Hindlimb muscle (tissue), 1 donor: ENCODE measurements around the gene EPS8L2. TPM values are rescaled to one million over a fixed set of nuclear protein-coding genes. Genes with fewer than 3 reads are reported as not detected.

Experiments used
- DNase-seq: peaks from one replicate; pipeline ENCODE4 v3.0.0-alpha.2; 2013
- polyA plus RNA-seq: library from polyadenylated mRNA; unstranded; fragments of 120-200 nt; gene quantifications from one replicate; pipeline ENCODE4 v1.2.1, GENCODE V29; 2013; ENCODE audit not compliant: insufficient read length

Gene EPS8L2
- polyA plus RNA-seq = 3.7 TPM

- DNase-seq = no peak
Observed at GRCh38 chr11:705646-706438, at the start of gene EPS8L2. EPS8L2 (plus strand) TSS chr11:706231; CDS start chr11:709408, 3,177 bp downstream.

- no peak for DNase-seq
Observed at GRCh38 chr11:656426-656825, 49.6 kb upstream of the EPS8L2 start.

- no peak for DNase-seq
Observed at GRCh38 chr11:656866-657265, 49.2 kb upstream of the EPS8L2 start.

- DNase-seq = no peak
Observed at GRCh38 chr11:657691-658126, 48.3 kb upstream of the EPS8L2 start.

GRCh38 chr11:659532-660085 is 46.4 kb upstream of the EPS8L2 start:
- no peak for DNase-seq

- no peak for DNase-seq
Observed at GRCh38 chr11:660281-660680, 45.8 kb upstream of the EPS8L2 start.

- DNase-seq = no peak
Observed at GRCh38 chr11:660681-661444, 45.2 kb upstream of the EPS8L2 start.

DNA sequence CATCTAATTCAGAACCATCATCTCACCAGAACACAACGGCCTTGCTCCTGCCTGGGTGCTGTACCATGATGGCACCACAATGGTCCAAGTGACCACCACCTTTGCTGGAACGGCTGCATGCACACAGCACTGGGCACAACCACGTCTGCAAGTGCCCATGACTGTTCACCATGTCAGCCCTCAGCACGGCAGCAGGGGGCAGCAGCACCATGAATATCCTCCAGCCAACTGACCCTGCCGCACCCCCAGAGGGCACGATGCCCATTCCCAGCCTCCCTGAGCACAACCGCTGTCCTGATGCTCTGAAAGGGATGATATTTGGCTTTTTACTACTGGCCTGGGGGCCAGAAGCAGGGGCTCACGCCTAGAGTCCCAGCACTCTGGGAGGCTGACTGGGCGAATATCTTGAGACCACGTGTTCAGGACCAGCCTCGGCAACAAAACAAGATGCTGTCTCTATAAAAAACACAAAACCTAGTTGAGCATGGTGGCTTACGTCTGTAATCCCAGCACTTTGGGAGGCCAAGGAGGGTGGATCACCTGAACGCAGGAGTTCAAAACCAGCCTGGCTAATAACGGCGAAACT is 43.2 kb upstream of the EPS8L2 start:
- DNase-seq = no peak

- DNase-seq = peak; percentile 34
Observed at GRCh38 chr11:665062-665703, 40.8 kb upstream of the EPS8L2 start.

DNA sequence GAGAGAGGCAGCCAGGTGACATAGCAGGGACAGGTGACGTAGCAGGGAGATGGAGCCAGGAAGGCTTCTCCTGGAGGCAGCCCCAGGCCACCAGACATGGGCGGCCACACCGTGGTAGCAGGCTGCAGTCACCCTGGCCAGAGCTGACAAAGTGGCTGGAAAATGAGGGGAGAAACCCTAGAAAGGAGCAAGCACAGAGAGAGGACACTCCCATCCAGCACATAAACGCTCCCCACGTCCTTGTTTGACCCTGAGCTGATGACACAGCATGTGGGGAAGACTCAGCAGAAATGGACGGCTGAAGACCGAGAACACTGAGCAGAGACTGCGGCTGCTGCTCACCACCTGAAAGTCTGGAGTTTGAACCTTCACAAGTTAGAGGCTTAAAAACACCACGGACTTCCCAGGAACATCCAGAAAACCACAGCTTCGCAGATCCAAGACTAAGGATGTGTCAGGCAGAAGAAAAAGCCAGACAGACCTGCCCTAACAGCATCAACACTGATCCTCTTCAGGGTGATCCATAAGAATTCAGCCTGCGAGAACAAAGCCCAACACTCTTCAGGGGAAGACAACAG is 40.2 kb upstream of the EPS8L2 start:
- no peak for DNase-seq

- no peak for DNase-seq
Observed at GRCh38 chr11:673866-674265, 32.2 kb upstream of the EPS8L2 start.

GRCh38 chr11:674406-674805 is 31.6 kb upstream of the EPS8L2 start:
- no peak for DNase-seq

- DNase-seq = no peak
Observed at GRCh38 chr11:678297-678696, 27.7 kb upstream of the EPS8L2 start.

GRCh38 chr11:679271-680207 is 26.5 kb upstream of the EPS8L2 start:
- no peak for DNase-seq

GRCh38 chr11:680476-680875 is 25.6 kb upstream of the EPS8L2 start:
- no peak for DNase-seq

DNA sequence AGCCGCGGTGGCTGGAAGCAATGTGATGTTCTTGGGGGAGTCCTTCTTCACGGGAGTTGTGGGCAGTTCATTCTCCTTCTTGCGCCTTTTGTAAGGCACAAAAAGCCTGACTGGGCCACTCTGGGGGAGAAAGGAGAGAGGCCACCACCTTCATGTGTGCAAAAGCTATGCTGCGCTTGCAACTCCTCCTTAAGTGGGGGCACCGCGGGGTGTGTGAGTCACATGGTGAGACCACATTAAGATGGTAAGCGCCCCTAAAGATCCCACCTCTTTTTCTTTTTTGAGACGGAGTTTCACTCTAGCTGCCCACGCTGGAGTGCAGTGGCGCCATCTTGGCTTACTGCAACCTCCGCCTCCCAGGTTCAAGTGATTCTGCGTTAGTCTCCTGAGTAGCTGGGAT is 25.1 kb upstream of the EPS8L2 start:
- no peak for DNase-seq

- DNase-seq = no peak
Observed at GRCh38 chr11:686451-687243, 19.4 kb upstream of the EPS8L2 start.

DNA sequence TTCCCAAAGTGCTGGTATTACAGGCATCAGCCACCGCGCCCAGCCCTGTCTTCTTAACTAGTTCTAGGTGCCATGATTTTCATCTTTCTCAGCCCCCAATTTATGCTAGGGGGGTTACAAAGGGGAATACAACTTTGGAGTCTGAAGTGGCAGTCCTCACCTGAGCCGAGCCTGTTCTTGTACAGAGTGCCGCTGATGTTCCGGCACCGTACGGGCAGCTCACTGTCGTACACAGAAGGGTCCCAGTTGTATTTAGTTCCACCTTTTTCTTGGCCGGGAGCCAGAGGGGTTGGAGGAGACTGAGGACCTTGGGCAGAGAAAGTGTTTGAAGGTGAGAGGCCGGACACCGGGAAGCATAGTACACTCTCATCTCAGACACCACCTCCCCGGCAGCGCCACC is 18.3 kb upstream of the EPS8L2 start:
- DNase-seq = no peak

- no peak for DNase-seq
Observed at GRCh38 chr11:688681-689080, 17.4 kb upstream of the EPS8L2 start.

- no peak for DNase-seq
Observed at GRCh38 chr11:689625-690024, 16.4 kb upstream of the EPS8L2 start.
